Colonic mucosa (tissue), 4 donors: ENCODE measurements around the gene TANGO6. TPM values are rescaled to one million over a fixed set of nuclear protein-coding genes. Genes with fewer than 3 reads are reported as not detected.

ENCODE experiments used
- DNase-seq: peaks from one replicate; pipeline ENCODE4 v3.0.0-alpha.2; 2020
- H3K27ac ChIP-seq: fragments of 200-600 bp; one replicate; pipeline ENCODE4 v1.8.0; 2021
- H3K27me3 ChIP-seq: fragments of 200-600 bp; one replicate; pipeline ENCODE4 v1.8.0; 2021
- H3K36me3 ChIP-seq: fragments of 200-600 bp; one replicate; pipeline ENCODE4 v1.8.0; 2021
- H3K4me1 ChIP-seq: fragments of 200-600 bp; one replicate; pipeline ENCODE4 v1.8.0; 2021; ENCODE audit warnings: mild to moderate bottlenecking
- H3K4me3 ChIP-seq: fragments of 200-600 bp; one replicate; pipeline ENCODE4 v1.8.0; 2021
- H3K9ac ChIP-seq, 2 donors: one replicate each; pipeline ENCODE4 v1.7.0; 2013; ENCODE audit warnings: control low read depth in 2 of 2, low read depth in 2 of 2, low read length in 2 of 2
- H3K9me3 ChIP-seq: fragments of 200-600 bp; one replicate; pipeline ENCODE4 v1.8.0; 2021
- CTCF ChIP-seq: fragments of 200-600 bp; IDR thresholded peaks from one replicate; pipeline ENCODE4 v1.8.0; 2022; ENCODE audit warnings: antibody characterized with exemption, mild to moderate bottlenecking
- intact Hi-C: fragments of 100-400 bp; cut with DNase I; formaldehyde crosslinking; loops from one replicate; pipeline ENCODE4 v1.14.1; 2022
- total RNA-seq, 2 donors: library from RNA; stranded (reverse); fragmentation: NEBNext Ultra II Directional in 1 of 2; extraction: Animal tissue kit (Norgen Biotek cat#: 25700) in 1 of 2; gene quantifications; one replicate each; pipeline ENCODE4 v1.2.1, GENCODE V29; 2021
- donor health status: healthy.
- donor health status: DM: no; HTN: no; CAD: no.
- donor health status: DM: no; HTN: no; CAD: no.

TANGO6 gene
- total RNA-seq, 2 donors from 2014 or later: 6.6 to 10.1 TPM

DNA sequence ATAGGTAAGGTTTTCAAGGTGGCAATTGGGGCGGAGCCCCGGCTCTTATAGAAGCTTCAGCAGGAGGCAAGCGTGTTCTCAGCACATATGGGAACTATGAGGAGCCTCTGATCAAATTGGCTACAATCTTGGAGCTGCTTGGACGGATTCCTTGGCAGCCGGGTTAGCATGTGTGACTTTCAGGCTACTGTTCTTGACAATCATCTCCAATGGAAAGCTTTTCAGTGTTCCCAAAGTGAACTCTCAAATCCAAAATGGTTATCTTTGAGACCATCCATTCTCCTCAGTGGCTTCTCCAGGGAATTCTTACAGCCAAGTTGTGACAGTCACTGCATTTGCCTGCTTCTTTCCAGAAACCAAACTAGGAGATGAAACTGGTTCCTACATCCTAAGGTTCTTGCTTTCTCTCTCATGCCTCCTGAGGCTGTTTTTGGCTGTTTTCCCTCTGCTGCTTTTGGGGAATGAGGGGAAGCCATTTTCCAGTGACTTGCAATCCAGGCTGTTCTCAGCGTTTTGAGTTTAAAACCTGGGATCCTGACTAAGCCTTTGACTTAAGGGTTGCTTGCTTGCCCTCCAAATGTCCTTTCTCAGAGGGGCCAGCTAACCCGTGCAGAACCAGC lies 273.0 kb downstream of the TANGO6 start:
- no peak for TF ChIP-seq CTCF
- Histone ChIP-seq H3K9me3 (no peaks in the 10 kb centered on the region), H3K27ac (no peak overlapping the region), H3K4me3 (no peak overlapping the region), H3K4me1 (no peaks in the 10 kb centered on the region), H3K36me3 (peaks cover 4% of the 10 kb centered on the region), H3K27me3 (no peaks in the 10 kb centered on the region), H3K9ac (no peak overlapping the region)
- DNase-seq: no peak
- intact Hi-C loops: no loop called here

DNA sequence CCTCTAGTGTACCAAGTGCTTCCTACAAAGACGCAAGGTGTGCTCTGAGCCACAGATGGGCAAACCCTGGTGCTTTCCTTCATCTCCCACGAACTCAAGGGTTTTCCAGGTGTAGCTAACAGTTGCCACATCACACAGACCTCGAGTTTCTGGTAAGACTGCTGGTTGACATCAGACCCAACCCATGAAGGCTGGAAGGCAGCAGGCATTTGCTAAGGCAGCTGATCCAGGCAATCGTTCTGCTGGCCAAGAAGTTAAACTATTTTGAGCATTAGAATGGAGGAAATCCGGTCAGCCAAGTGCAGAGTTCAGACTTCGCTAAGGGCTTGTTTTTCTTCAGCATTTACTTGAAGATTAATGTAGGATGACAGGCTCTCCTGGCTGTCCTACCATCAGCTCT lies 273.6 kb downstream of the TANGO6 start:
- H3K27me3 ChIP-seq: no peaks in the 10 kb centered on the region
- peaks cover 4% of the 10 kb centered on the region for H3K36me3 ChIP-seq
- intact Hi-C loops: no loop called here
- no peak for DNase-seq
- no peak overlapping the region for H3K27ac ChIP-seq
- no peak overlapping the region for H3K4me3 ChIP-seq
- H3K4me1 ChIP-seq: no peaks in the 10 kb centered on the region
- H3K9me3 ChIP-seq: no peaks in the 10 kb centered on the region
- H3K9ac ChIP-seq: no peak overlapping the region
- no peak for TF ChIP-seq CTCF

GRCh38 chr16:69118468-69118867 lies 275.1 kb downstream of the TANGO6 start:
- Histone ChIP-seq H3K9ac (no peak overlapping the region), H3K27ac (no peak overlapping the region), H3K4me3 (no peak overlapping the region), H3K4me1 (no peaks in the 10 kb centered on the region), H3K36me3 (peaks cover 4% of the 10 kb centered on the region), H3K9me3 (no peaks in the 10 kb centered on the region), H3K27me3 (no peaks in the 10 kb centered on the region)
- intact Hi-C loops: no loop called here
- no peak for TF ChIP-seq CTCF
- no peak for DNase-seq

DNA sequence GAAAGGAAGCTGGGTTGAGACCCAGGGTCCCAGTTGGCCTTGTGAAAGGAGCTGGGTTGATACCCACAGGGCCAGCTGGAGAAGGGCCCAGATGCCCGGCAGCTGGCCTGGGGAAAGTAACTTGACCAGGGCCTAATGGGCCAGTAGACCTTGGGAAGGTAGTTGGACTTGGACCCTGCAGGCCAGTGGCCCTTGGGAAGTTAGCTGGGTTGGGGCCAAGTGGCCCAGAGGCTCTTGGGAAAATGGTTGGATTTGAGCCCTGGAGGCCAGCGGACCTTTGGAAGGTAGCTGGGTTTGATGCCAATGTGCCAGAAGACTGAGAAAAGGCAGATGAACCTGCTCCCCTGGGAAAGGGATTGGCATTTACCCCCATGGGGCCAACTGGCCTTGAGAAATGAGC lies 275.7 kb downstream of the TANGO6 start:
- no peak overlapping the region for H3K27ac ChIP-seq
- intact Hi-C loops: no loop called here
- H3K9ac ChIP-seq: no peak overlapping the region
- no peak for DNase-seq
- no peaks in the 10 kb centered on the region for H3K4me1 ChIP-seq
- H3K27me3 ChIP-seq: no peaks in the 10 kb centered on the region
- H3K9me3 ChIP-seq: no peaks in the 10 kb centered on the region
- peaks cover 4% of the 10 kb centered on the region for H3K36me3 ChIP-seq
- no peak for TF ChIP-seq CTCF
- H3K4me3 ChIP-seq: no peak overlapping the region

DNA sequence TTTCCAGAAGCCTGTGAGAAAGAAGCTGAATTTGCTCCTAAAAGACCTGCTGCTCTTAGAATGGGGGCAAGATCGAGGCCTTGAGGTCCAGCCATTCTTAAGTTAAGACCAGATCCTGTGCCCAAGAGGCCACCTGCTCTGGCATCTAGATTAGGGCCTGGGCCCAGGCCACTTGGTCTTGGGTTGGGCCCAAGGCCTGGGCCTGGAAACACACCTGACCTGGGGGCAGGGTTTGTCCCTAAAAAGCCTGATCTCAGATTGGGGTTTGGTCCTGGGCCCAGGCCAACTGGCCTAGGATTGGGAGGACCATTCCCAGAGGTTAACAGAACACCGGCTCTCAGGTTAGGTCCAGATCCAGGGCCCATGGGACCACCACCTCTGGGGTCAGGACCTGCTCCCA lies 276.2 kb downstream of the TANGO6 start:
- intact Hi-C loops: no loop called here
- no peak overlapping the region for H3K27ac ChIP-seq
- no peak for DNase-seq
- H3K9ac ChIP-seq: no peak overlapping the region
- no peaks in the 10 kb centered on the region for H3K9me3 ChIP-seq
- peaks cover 4% of the 10 kb centered on the region for H3K36me3 ChIP-seq
- no peak overlapping the region for H3K4me3 ChIP-seq
- H3K4me1 ChIP-seq: no peaks in the 10 kb centered on the region
- TF ChIP-seq CTCF: no peak
- H3K27me3 ChIP-seq: no peaks in the 10 kb centered on the region
